K562 (cell line): Measurements from ENCODE around the gene VRK2. TPM values are rescaled to one million over a fixed set of nuclear protein-coding genes. Genes with fewer than 3 reads are reported as not detected.

ENCODE experiments used
- ATAC-seq: fragments of 200-7000 bp; cut with Tn5 transposase; 3 replicates; pipeline ENCODE4 v1.9.1; 2020; ENCODE audit warnings: moderate library complexity
- BruUV-seq: library from RNA; stranded (reverse); fragments of 400-500 nt; replicated peaks from 2 replicates; lab custom pipeline; 2021; lab: Mats Ljungman, UMichigan
- CTCF ChIA-PET: fragments of 300-600 bp; formaldehyde crosslinking; extraction: SDS; loops from one replicate; lab custom pipeline; 2021; ENCODE audit warnings: low intra/inter-chr PET ratio; lab: Yijun Ruan, JAX
- POLR2A ChIA-PET: fragments of 300-600, 350-650 bp; sonication (Branson Sonifier 250); formaldehyde crosslinking; extraction: SDS; loops from one replicate; lab custom pipeline; 2021; ENCODE audit warnings: antibody characterized with exemption, inconsistent platforms; lab: Yijun Ruan, JAX
- DNase-seq, 4 experiments: peaks; one replicate each; pipeline versions ENCODE4 v3.0.0 to v3.0.0-alpha.2; 2011 to 2018; ENCODE audit warnings: low spot score in 3 of 4, mixed read lengths in 3 of 4; ENCODE audit errors: extremely low read depth in 1 of 4
- FAIRE-seq: peaks from 2 replicates; lab custom pipeline; 2011; peaks lifted over from hg19 to GRCh38; lab: Jason Lieb, UNC
- H2AFZ ChIP-seq: 2 replicates; pipeline ENCODE4 v1.6.0; 2011; ENCODE audit warnings: low read depth, low read length, control low read depth, inconsistent platforms
- H3K27ac ChIP-seq: fragments of 200-600 bp; 3 replicates; pipeline ENCODE4 v1.8.0; 2011; ENCODE audit warnings: low read depth, mild to moderate bottlenecking, control low read depth, inconsistent platforms, low read length, moderate library complexity, mixed read lengths; ENCODE audit errors: extremely low read depth
- H3K27me3 ChIP-seq, 2 experiments: fragments of 300-600 bp in 1 of 2; 2 replicates in 1 of 2; 3 replicates in 1 of 2; pipeline versions ENCODE4 v1.6.0 to v1.8.0; 2011; ENCODE audit warnings: inconsistent platforms in 2 of 2, low read length in 2 of 2, mild to moderate bottlenecking in 1 of 2, mixed read lengths in 1 of 2, moderate library complexity in 1 of 2; ENCODE audit not compliant: control insufficient read depth in 2 of 2, insufficient read depth in 2 of 2
- H3K36me3 ChIP-seq: fragments of 300-600 bp; 3 replicates; pipeline ENCODE4 v1.8.0; 2011; ENCODE audit warnings: mild to moderate bottlenecking, low read length, inconsistent platforms; ENCODE audit not compliant: control insufficient read depth, insufficient read depth
- H3K4me1 ChIP-seq, 2 experiments: fragments of 200-600 bp in 1 of 2; replicated peaks in 1 of 2; 2 replicates in 1 of 2; 3 replicates in 1 of 2; pipeline versions ENCODE4 v1.5.1 to v1.8.0; 2011; ENCODE audit warnings: inconsistent platforms in 2 of 2, low read length in 2 of 2, mild to moderate bottlenecking in 1 of 2, mixed read lengths in 1 of 2, moderate library complexity in 1 of 2; ENCODE audit not compliant: control insufficient read depth in 2 of 2, insufficient read depth in 2 of 2
- H3K4me2 ChIP-seq: 2 replicates; pipeline ENCODE4 v1.6.1; 2011; ENCODE audit warnings: low read length, control low read depth, inconsistent platforms, mixed read lengths; ENCODE audit not compliant: insufficient read depth
- H3K4me3 ChIP-seq: fragments of 200-600 bp; sonication (generic), shearing (Covaris generic); 2 replicates; pipeline ENCODE4 v1.5.1; 2016; ENCODE audit warnings: control low read depth, inconsistent platforms
- H3K79me2 ChIP-seq: fragments of 200-600 bp; 3 replicates; pipeline ENCODE4 v1.8.0; 2011; ENCODE audit warnings: low read length, inconsistent platforms; ENCODE audit not compliant: control insufficient read depth, insufficient read depth
- H3K9ac ChIP-seq, 2 experiments: 2 replicates each; pipeline versions ENCODE4 v1.6.0 to v1.6.1; 2011; ENCODE audit warnings: low read depth in 2 of 2, low read length in 2 of 2, control low read depth in 1 of 2, inconsistent platforms in 1 of 2, mild to moderate bottlenecking in 1 of 2, mixed read lengths in 1 of 2; ENCODE audit not compliant: insufficient read depth in 1 of 2
- H3K9me1 ChIP-seq: one replicate; pipeline ENCODE4 v1.6.0; 2011; ENCODE audit warnings: inconsistent platforms, mild to moderate bottlenecking, low read length, moderate library complexity; ENCODE audit not compliant: control insufficient read depth, insufficient read depth
- H3K9me3 ChIP-seq: replicated peaks from 2 replicates; pipeline ENCODE4 v1.5.1; 2011; ENCODE audit warnings: low read depth, low read length, inconsistent platforms; ENCODE audit not compliant: control insufficient read depth, insufficient read depth
- H4K20me1 ChIP-seq: replicated peaks from 2 replicates; pipeline ENCODE4 v1.6.1; 2011; ENCODE audit warnings: low read length, inconsistent platforms, mixed read lengths; ENCODE audit not compliant: control insufficient read depth, insufficient read depth
- BACH1 ChIP-seq: fragments of 200-800 bp; sonication (Bioruptor generic); IDR thresholded peaks from 2 replicates; pipeline ENCODE4 v1.6.1; 2016; ENCODE audit warnings: missing genetic modification characterization, missing compliant biosample characterization
- CEBPG ChIP-seq, 3 experiments: fragments of 200-800 bp in 1 of 3; sonication (Bioruptor generic) in 1 of 3; sonication (generic) in 1 of 3; formaldehyde crosslinking in 1 of 3; IDR thresholded peaks in 2 of 3; conservative IDR thresholded peaks in 1 of 3; 2 replicates each; pipeline versions ENCODE4 v1.6.1 to v1.8.0; 2016 to 2022; ENCODE audit warnings: missing compliant biosample characterization in 2 of 3, missing genetic modification characterization in 2 of 3, mild to moderate bottlenecking in 1 of 3, missing genetic modification reagents in 1 of 3
- CSDE1 ChIP-seq, 2 experiments: fragments of 450-650 bp; IDR thresholded peaks; 2 replicates each; pipeline ENCODE4 v1.6.1; 2016; ENCODE audit warnings: mild to moderate bottlenecking in 1 of 2
- CXXC5 ChIP-seq: fragments of 250-450 bp; sonication (Bioruptor Pico); IDR thresholded peaks from 2 replicates; pipeline ENCODE4 v1.8.0; 2022; ENCODE audit warnings: inconsistent platforms, mild to moderate bottlenecking, moderate library complexity
- FUS ChIP-seq: fragments of 200-400 bp; formaldehyde crosslinking; optimal IDR thresholded peaks from 2 replicates; pipeline ENCODE3; 2017; ENCODE audit warnings: low read depth, low read length
- HMG20A ChIP-seq: fragments of 450-650 bp; formaldehyde crosslinking; conservative IDR thresholded peaks from 2 replicates; pipeline ENCODE4 v1.4.0; 2020; ENCODE audit warnings: mild to moderate bottlenecking, mixed read lengths
- MAX ChIP-seq: sonication (generic); formaldehyde crosslinking; IDR thresholded peaks from 2 replicates; pipeline ENCODE4 v1.9.0; 2022; ENCODE audit warnings: mild to moderate bottlenecking, missing genetic modification reagents
- NCOR1 ChIP-seq: fragments of 450-650 bp; IDR thresholded peaks from 2 replicates; pipeline ENCODE4 v1.6.1; 2016; ENCODE audit warnings: mild to moderate bottlenecking, moderate library complexity
- PML ChIP-seq: IDR thresholded peaks from 2 replicates; pipeline ENCODE4 v1.6.1; 2012; ENCODE audit warnings: low read length, inconsistent platforms
- RBM25 ChIP-seq: fragments of 200-400 bp; formaldehyde crosslinking; IDR thresholded peaks from 2 replicates; pipeline ENCODE4 v1.6.1; 2018; ENCODE audit warnings: low read length, low read depth, moderate library complexity; ENCODE audit not compliant: severe bottlenecking
- SAFB2 ChIP-seq: fragments of 200-400 bp; formaldehyde crosslinking; IDR thresholded peaks from 2 replicates; pipeline ENCODE4 v1.6.1; 2018; ENCODE audit warnings: borderline replicate concordance, low read length, low read depth, moderate library complexity; ENCODE audit not compliant: severe bottlenecking
- TAL1 ChIP-seq: fragments of 450-650 bp; IDR thresholded peaks from 2 replicates; pipeline ENCODE4 v1.6.1; 2016; ENCODE audit warnings: mild to moderate bottlenecking
- ZFP1 ChIP-seq: fragments of 450-650 bp; formaldehyde crosslinking; IDR thresholded peaks from 2 replicates; pipeline ENCODE4 v1.4.0; 2020; ENCODE audit warnings: mild to moderate bottlenecking, mixed read lengths
- ZSCAN32 ChIP-seq: fragments of 450-650 bp; formaldehyde crosslinking; IDR thresholded peaks from 2 replicates; pipeline ENCODE4 v1.4.0; 2020; ENCODE audit warnings: mild to moderate bottlenecking, moderate library complexity
- WGBS: fragments of 100-300 bp; shearing (Covaris generic); methylation state at CpG from one replicate; pipeline ENCODE4 v1.1.6; 2016; ENCODE audit warnings: low coverage, mixed read lengths; ENCODE audit not compliant: insufficient coverage; ENCODE audit errors: missing lambda C conversion rate; 5-methylcytosine and 5-hydroxymethylcytosine counted together
- in situ Hi-C: fragments of 300-500 bp; cut with MboI; formaldehyde crosslinking; loops from 4 replicates; pipeline ENCODE4 v1.15.0; 2018; ENCODE audit warnings: inconsistent platforms, mixed read lengths
- intact Hi-C: fragments of 100-400 bp; cut with micrococcal nuclease; formaldehyde crosslinking; loops from 2 replicates; pipeline ENCODE4 v1.14.2; 2022
- polyA plus RNA-seq, 8 experiments: library from polyadenylated mRNA; depleted of rRNA in 4 of 8; stranded (reverse) in 5 of 8; unstranded in 3 of 8; fragments of >200 nt; fragmentation: Nextera tagmentation in 2 of 8; fragmentation: Illumina TruSeq in 1 of 8; extraction: Ambion mirVana in 2 of 8; extraction: Trizol in 1 of 8; gene quantifications; 2 replicates each; pipeline versions ENCODE4 v1.2.1 to v1.2.3, GENCODE V29; 2011 to 2014; ENCODE audit warnings: inconsistent platforms in 1 of 8, missing spikeins in 1 of 8
- total RNA-seq, 7 experiments: library from RNA; depleted of rRNA in 6 of 7; stranded (reverse); fragments of >200 nt in 6 of 7; fragmentation: Illumina TruSeq in 2 of 7; extraction: Trizol in 2 of 7; gene quantifications; 2 replicates each; pipeline versions ENCODE4 v1.2.1 to v1.2.3, GENCODE V29; 2011 to 2021; ENCODE audit warnings: low replicate concordance in 1 of 7
- TF ChIP-seq, protein P1 (sequence below): sonication (generic); formaldehyde crosslinking; IDR thresholded peaks from 2 replicates; pipeline ENCODE4 v1.8.0; 2022; ENCODE audit warnings: mild to moderate bottlenecking, missing genetic modification reagents, borderline replicate concordance
- TF ChIP-seq, protein P2 (sequence below): fragments of 450-650 bp; IDR thresholded peaks from 2 replicates; pipeline ENCODE4 v1.6.1; 2018; ENCODE audit not compliant: partially characterized antibody

The VRK2 gene
- total and polyA plus RNA-seq, 9 of the 15 experiments (the other 6 are each of a cell fraction or from before 2014, with no cell fraction given), result 22.6 to 49.2 (median 36.2) TPM

- Histone ChIP-seq H3K4me1 (peaks cover 0 to 2% of the 10 kb centered on the region in 2 experiments; a peak in 1 of 5 replicates), H3K9me1 (no peaks in the 10 kb centered on the region), H2AFZ (no peak overlapping the region), H3K27me3 (no peaks in the 10 kb centered on the region), H3K36me3 (no peaks in the 10 kb centered on the region; the same call in 2 of the 3 replicates), H4K20me1 (no peaks in the 10 kb centered on the region), H3K4me2 (no peak overlapping the region; the same call in 1 of the 2 replicates), H3K79me2 (no peaks in the 10 kb centered on the region), H3K27ac (no peak overlapping the region), H3K9ac (no peak overlapping the region), H3K9me3 (no peaks in the 10 kb centered on the region; the same call in 1 of the 2 replicates), H3K4me3 (no peak overlapping the region)
- FAIRE-seq (no peak), ATAC-seq (peak; percentile 54), DNase-seq (no peak)
- no TSS peak for BruUV-seq
- POLR2A ChIA-PET, result interaction anchor here (0.7 kb wide), 1 partner anchor 13 kb away, joined by 3 read pairs; no protein-coding TSS in a partner anchor
- WGBS, result 61% methylated on average over 4 of the region's 4 CpGs
- in situ Hi-C loops (no loop called here), intact Hi-C loops (no loop called here)
- CTCF ChIA-PET, result no interaction called here
- no peak for TF ChIP-seq CEBPG (CRISPR knock-in tag; IDR thresholded peaks at IDR 0.05)
- 0 out of 4 replicates have a peak, but pooled peaks of 1 of the 2 experiments have one; percentile 2 for TF ChIP-seq CEBPG (tag; conservative IDR thresholded peaks at IDR 0.05 in 1 of 2, IDR thresholded peaks at IDR 0.05 in 1 of 2)
- no peak for TF ChIP-seq BACH1 (tag)
- TF ChIP-seq, protein P1, sequence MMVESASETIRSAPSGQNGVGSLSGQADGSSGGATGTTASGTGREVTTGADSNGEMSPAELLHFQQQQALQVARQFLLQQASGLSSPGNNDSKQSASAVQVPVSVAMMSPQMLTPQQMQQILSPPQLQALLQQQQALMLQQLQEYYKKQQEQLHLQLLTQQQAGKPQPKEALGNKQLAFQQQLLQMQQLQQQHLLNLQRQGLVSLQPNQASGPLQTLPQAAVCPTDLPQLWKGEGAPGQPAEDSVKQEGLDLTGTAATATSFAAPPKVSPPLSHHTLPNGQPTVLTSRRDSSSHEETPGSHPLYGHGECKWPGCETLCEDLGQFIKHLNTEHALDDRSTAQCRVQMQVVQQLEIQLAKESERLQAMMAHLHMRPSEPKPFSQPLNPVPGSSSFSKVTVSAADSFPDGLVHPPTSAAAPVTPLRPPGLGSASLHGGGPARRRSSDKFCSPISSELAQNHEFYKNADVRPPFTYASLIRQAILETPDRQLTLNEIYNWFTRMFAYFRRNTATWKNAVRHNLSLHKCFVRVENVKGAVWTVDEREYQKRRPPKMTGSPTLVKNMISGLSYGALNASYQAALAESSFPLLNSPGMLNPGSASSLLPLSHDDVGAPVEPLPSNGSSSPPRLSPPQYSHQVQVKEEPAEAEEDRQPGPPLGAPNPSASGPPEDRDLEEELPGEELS (CRISPR knock-in tag), result no peak
- TF ChIP-seq RBM25, result no peak
- peak; percentile 53 for TF ChIP-seq TAL1
- no peak for TF ChIP-seq CXXC5 (CRISPR knock-in tag)
- TF ChIP-seq, protein P2, sequence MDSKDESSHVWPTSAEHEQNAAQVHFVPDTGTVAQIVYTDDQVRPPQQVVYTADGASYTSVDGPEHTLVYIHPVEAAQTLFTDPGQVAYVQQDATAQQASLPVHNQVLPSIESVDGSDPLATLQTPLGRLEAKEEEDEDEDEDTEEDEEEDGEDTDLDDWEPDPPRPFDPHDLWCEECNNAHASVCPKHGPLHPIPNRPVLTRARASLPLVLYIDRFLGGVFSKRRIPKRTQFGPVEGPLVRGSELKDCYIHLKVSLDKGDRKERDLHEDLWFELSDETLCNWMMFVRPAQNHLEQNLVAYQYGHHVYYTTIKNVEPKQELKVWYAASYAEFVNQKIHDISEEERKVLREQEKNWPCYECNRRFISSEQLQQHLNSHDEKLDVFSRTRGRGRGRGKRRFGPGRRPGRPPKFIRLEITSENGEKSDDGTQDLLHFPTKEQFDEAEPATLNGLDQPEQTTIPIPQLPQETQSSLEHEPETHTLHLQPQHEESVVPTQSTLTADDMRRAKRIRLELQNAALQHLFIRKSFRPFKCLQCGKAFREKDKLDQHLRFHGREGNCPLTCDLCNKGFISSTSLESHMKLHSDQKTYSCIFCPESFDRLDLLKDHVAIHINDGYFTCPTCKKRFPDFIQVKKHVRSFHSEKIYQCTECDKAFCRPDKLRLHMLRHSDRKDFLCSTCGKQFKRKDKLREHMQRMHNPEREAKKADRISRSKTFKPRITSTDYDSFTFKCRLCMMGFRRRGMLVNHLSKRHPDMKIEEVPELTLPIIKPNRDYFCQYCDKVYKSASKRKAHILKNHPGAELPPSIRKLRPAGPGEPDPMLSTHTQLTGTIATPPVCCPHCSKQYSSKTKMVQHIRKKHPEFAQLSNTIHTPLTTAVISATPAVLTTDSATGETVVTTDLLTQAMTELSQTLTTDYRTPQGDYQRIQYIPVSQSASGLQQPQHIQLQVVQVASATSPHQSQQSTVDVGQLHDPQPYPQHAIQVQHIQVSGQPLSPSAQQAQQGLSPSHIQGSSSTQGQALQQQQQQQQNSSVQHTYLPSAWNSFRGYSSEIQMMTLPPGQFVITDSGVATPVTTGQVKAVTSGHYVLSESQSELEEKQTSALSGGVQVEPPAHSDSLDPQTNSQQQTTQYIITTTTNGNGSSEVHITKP, result no peak
- peak; percentile 41; the same call in 1 of the 2 replicates for TF ChIP-seq NCOR1
- 0 out of 2 replicates have a peak, but pooled peaks have one; percentile 36 for TF ChIP-seq PML
- TF ChIP-seq ZSCAN32 (CRISPR knock-in tag), result no peak
- no peak for TF ChIP-seq MAX (CRISPR knock-in tag)
- TF ChIP-seq ZFP1 (CRISPR knock-in tag), result no peak
- no peak for TF ChIP-seq HMG20A (CRISPR knock-in tag)
- TF ChIP-seq SAFB2, result no peak
- TF ChIP-seq FUS, result no peak
- TF ChIP-seq CSDE1 (IDR thresholded peaks at IDR 0.05), result no peak
These were observed 52.6 kb downstream of the VRK2 start for GRCh38 chr2:58099096-58099769.
